Panc1 (cell line): ENCODE measurements around the gene TSNAXIP1. TPM values are rescaled to one million over a fixed set of nuclear protein-coding genes. Genes with fewer than 3 reads are reported as not detected.

Source experiments
- ATAC-seq: fragments of 200-7000 bp; cut with Tn5 transposase; 2 replicates; pipeline ENCODE4 v1.9.1; 2020; ENCODE audit warnings: mild to moderate bottlenecking, moderate library complexity
- BruUV-seq: library from RNA; stranded (reverse); fragments of 400-500 nt; replicated peaks from 2 replicates; lab custom pipeline; 2021; lab: Mats Ljungman, UMichigan
- CTCF ChIA-PET: fragments of 300-600 bp; sonication (Branson Sonifier 250); formaldehyde crosslinking; loops from one replicate; lab custom pipeline; 2022; ENCODE audit warnings: antibody characterized with exemption; lab: Charles Lee
- POLR2A ChIA-PET: fragments of 300-600 bp; sonication (Branson Sonifier 250); formaldehyde crosslinking; loops from one replicate; lab custom pipeline; 2022; ENCODE audit warnings: antibody characterized with exemption; lab: Charles Lee
- DNase-seq: peaks from one replicate; pipeline ENCODE4 v3.0.0-alpha.2; 2010; ENCODE audit warnings: low read depth, low spot score
- H3K27ac ChIP-seq: 2 replicates; pipeline ENCODE4 v1.5.1; 2011; ENCODE audit warnings: mild to moderate bottlenecking, low read length, inconsistent platforms
- H3K27me3 ChIP-seq: fragments of 200-500 bp; sonication (Bioruptor generic); 2 replicates; pipeline ENCODE4 v1.6.0; 2014; ENCODE audit warnings: low read length, inconsistent platforms; ENCODE audit not compliant: control insufficient read depth, insufficient read depth
- H3K36me3 ChIP-seq: fragments of 200-500 bp; sonication (Bioruptor generic); 2 replicates; pipeline ENCODE4 v1.5.1; 2014; ENCODE audit warnings: inconsistent platforms, mild to moderate bottlenecking, low read length, moderate library complexity; ENCODE audit not compliant: control insufficient read depth, insufficient read depth
- H3K4me1 ChIP-seq: 2 replicates; pipeline ENCODE4 v1.5.1; 2011; ENCODE audit warnings: inconsistent platforms, mild to moderate bottlenecking, low read length, moderate library complexity; ENCODE audit not compliant: control insufficient read depth, insufficient read depth
- H3K4me3 ChIP-seq, 2 experiments: 2 replicates each; pipeline ENCODE4 v1.5.1; 2011 to 2012; ENCODE audit warnings: low read depth in 2 of 2, low read length in 2 of 2, mild to moderate bottlenecking in 2 of 2, inconsistent platforms in 1 of 2, moderate library complexity in 1 of 2
- H3K9me3 ChIP-seq: fragments of 200-500 bp; sonication (Bioruptor generic); 2 replicates; pipeline ENCODE4 v1.5.1; 2014; ENCODE audit warnings: low read depth, mild to moderate bottlenecking, inconsistent platforms, low read length, moderate library complexity; ENCODE audit not compliant: control insufficient read depth, insufficient read depth
- CTCF ChIP-seq: fragments of 450-650 bp; IDR thresholded peaks from 2 replicates; pipeline ENCODE4 v1.5.1; 2017; ENCODE audit warnings: mild to moderate bottlenecking
- POLR2AphosphoS5 ChIP-seq: IDR thresholded peaks from 2 replicates; pipeline ENCODE4 v1.6.1; 2012; ENCODE audit warnings: mild to moderate bottlenecking, low read depth, low read length, moderate library complexity
- REST ChIP-seq, 2 experiments: IDR thresholded peaks; 2 replicates each; pipeline ENCODE4 v1.6.1; 2011 to 2012; ENCODE audit warnings: low read depth in 2 of 2, control low read depth in 1 of 2, low read length in 1 of 2, mild to moderate bottlenecking in 1 of 2, moderate library complexity in 1 of 2; ENCODE audit not compliant: insufficient read depth in 1 of 2
- SIN3A ChIP-seq: IDR thresholded peaks from 2 replicates; pipeline ENCODE4 v1.6.1; 2012; ENCODE audit warnings: low read depth, mild to moderate bottlenecking, low read length, moderate library complexity, borderline replicate concordance; ENCODE audit not compliant: insufficient read depth
- TCF7L2 ChIP-seq: IDR thresholded peaks from 2 replicates; pipeline ENCODE4 v1.6.1; 2011; ENCODE audit warnings: mild to moderate bottlenecking, low read depth, low read length, inconsistent platforms
- in situ Hi-C: cut with HindIII; loops from 2 replicates; pipeline ENCODE4 v1.10.0; 2016; ENCODE audit warnings: low sequenced_read_pairs, low pct_unique_long_range_greater_than_20kb
- intact Hi-C: fragments of 100-400 bp; cut with micrococcal nuclease; formaldehyde crosslinking; loops from one replicate; pipeline ENCODE4 v1.10.0; 2022; ENCODE audit not compliant: unreplicated experiment
- total RNA-seq: library from RNA; stranded (reverse); gene quantifications from one replicate; pipeline ENCODE4 v1.2.1, GENCODE V29; 2021; ENCODE audit not compliant: unreplicated experiment

TSNAXIP1 gene
- total RNA-seq, 1 experiment from 2014 or later = 1.6 TPM

- H3K27me3 ChIP-seq = no peaks in the 10 kb centered on the region
- no peak overlapping the region for H3K27ac ChIP-seq
- ChIA-PET POLR2A (no interaction called here), CTCF (no interaction called here)
- H3K9me3 ChIP-seq = no peaks in the 10 kb centered on the region
- ATAC-seq (no peak), DNase-seq (no peak)
- in situ Hi-C loops = no loop called here
- H3K4me1 ChIP-seq = no peaks in the 10 kb centered on the region
- TF ChIP-seq CTCF (no peak), REST (IDR thresholded peaks at IDR 0.05; ENCODE audit: insufficient read depth in 1 of 2, low read depth in 2 of 2, low read length in 1 of 2) (no peak), TCF7L2 (no peak), POLR2AphosphoS5 (no peak), SIN3A (no peak)
- intact Hi-C loops = no loop called here
- no TSS peak for BruUV-seq
- H3K36me3 ChIP-seq = no peaks in the 10 kb centered on the region
- H3K4me3 ChIP-seq = no peak overlapping the region
These were observed 44.3 kb upstream of the TSNAXIP1 start for GRCh38 chr16:67762385-67762784.

- intact Hi-C loops (no loop called here), in situ Hi-C loops (no loop called here)
- no peak for TF ChIP-seq POLR2AphosphoS5
- TF ChIP-seq REST (IDR thresholded peaks at IDR 0.05; ENCODE audit: insufficient read depth in 1 of 2, low read depth in 2 of 2, low read length in 1 of 2) = no peak
- no peak for TF ChIP-seq SIN3A
- no peak for TF ChIP-seq TCF7L2
- Histone ChIP-seq H3K27me3 (no peaks in the 10 kb centered on the region), H3K4me3 (no peak overlapping the region), H3K36me3 (no peaks in the 10 kb centered on the region), H3K9me3 (no peaks in the 10 kb centered on the region), H3K4me1 (no peaks in the 10 kb centered on the region), H3K27ac (no peak overlapping the region)
- no peak for ATAC-seq
- CTCF ChIA-PET = no interaction called here
- no peak for DNase-seq
- POLR2A ChIA-PET = no interaction called here
- no TSS peak for BruUV-seq
These were observed 43.6 kb upstream of the TSNAXIP1 start for GRCh38 chr16:67763066-67763465.
